GM20000 (cell line): ENCODE results near the gene USP36.

ENCODE experiments used
- DNase-seq: peaks from one replicate; pipeline ENCODE4 v3.0.0; 2012; ENCODE audit warnings: low spot score
- TF ChIP-seq, protein P1 (sequence below): IDR thresholded peaks from 2 replicates; pipeline ENCODE4 v1.5.1; 2012; ENCODE audit warnings: mild to moderate bottlenecking, control low read depth; ENCODE audit errors: extremely low read depth, missing control alignments

USP36 gene

GRCh38 chr17:78865682-78866390, 25.2 kb upstream of the USP36 start:
- peak; percentile 73 for DNase-seq
- TF ChIP-seq, protein P1, sequence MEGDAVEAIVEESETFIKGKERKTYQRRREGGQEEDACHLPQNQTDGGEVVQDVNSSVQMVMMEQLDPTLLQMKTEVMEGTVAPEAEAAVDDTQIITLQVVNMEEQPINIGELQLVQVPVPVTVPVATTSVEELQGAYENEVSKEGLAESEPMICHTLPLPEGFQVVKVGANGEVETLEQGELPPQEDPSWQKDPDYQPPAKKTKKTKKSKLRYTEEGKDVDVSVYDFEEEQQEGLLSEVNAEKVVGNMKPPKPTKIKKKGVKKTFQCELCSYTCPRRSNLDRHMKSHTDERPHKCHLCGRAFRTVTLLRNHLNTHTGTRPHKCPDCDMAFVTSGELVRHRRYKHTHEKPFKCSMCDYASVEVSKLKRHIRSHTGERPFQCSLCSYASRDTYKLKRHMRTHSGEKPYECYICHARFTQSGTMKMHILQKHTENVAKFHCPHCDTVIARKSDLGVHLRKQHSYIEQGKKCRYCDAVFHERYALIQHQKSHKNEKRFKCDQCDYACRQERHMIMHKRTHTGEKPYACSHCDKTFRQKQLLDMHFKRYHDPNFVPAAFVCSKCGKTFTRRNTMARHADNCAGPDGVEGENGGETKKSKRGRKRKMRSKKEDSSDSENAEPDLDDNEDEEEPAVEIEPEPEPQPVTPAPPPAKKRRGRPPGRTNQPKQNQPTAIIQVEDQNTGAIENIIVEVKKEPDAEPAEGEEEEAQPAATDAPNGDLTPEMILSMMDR = peak; percentile 97

DNA sequence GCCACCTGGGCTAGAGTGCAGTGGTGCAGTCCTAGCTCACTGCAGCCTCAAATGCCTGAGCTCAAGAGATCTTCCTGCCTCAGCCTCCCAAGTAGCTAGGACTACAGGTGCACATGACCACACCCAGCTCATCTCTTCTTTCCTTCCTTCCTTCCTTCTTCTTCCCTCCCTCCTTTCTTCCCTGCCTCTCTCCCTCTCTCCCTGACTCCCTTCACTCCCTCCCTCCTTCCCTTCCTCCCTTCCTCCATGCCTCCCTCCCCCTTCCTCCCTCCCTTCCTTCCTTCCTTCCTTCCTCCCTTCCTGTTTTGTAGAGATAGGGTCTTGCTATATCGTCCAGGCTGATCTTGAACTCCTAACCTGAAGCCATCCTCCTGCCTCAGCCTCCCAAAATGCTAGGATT, 23.5 kb upstream of the USP36 start:
- no peak for DNase-seq
- TF ChIP-seq, protein P1 = no peak

DNA sequence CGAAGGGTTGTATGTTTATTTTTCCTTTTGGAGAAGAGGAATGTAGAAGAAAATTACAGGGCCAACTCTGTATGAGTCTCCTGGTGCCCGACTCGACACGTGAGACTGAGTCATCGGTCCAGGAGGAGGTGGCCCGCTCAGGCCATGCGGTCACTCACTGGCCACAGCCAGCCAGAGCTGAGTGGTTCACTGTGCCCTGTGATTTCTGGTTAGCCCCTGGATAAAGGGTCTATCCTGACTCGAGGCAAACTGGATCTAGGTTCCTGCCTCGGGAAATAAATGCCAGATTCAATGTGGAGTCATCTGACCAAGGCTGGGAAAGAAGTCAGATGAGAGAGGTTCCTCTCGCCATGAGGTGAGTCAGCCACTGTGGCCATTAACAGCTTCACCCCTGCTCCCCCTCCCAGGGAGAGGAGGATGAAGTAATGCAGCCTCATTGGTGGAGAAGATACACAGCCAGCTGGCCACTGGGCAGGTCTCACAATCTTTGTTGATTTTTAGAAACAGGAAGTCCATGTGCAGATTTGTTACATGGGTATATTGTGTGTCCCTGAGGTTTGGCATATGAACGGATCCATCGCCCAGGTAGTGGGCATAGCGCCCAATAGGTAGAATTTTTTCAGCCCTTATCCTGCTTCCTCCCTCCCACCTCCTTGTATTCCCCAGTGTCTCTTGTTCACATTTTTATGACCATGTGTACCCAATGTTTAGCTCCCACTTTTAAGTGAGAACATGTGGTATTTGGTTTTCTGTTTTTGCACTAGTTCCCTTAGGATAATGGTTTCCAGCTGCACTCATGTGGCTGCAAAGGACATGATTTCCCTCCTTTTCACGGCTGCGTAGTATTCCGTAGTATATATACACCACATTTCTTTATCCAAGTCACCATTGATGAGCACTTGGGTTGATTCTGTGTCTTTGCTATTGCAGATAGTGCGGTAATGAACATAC, 21.7 kb upstream of the USP36 start:
- TF ChIP-seq, protein P1 = no peak
- no peak for DNase-seq

- no peak for DNase-seq
- TF ChIP-seq, protein P1 = no peak
Observed at GRCh38 chr17:78861229-78861628, 20.6 kb upstream of the USP36 start.

DNA sequence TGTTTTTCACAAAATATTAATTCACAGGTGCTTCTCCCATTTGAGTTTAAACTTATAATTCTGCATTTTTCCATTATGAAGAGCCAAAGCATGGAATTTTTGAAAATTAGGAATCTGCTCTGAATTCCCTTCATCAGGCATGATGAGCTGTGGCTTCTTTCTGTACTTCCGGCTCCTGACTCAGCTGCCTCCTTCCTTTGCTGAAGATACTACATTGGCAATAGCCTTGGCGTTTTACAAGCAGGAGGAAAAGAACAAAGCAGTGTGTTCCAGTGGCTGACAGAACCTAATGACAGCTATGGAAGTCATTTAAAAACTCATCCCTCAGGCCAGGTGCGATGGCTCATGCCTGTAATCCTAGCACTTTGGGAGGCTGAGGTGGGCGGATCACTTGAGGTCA, 18.4 kb upstream of the USP36 start:
- DNase-seq = no peak
- TF ChIP-seq, protein P1 = no peak

DNA sequence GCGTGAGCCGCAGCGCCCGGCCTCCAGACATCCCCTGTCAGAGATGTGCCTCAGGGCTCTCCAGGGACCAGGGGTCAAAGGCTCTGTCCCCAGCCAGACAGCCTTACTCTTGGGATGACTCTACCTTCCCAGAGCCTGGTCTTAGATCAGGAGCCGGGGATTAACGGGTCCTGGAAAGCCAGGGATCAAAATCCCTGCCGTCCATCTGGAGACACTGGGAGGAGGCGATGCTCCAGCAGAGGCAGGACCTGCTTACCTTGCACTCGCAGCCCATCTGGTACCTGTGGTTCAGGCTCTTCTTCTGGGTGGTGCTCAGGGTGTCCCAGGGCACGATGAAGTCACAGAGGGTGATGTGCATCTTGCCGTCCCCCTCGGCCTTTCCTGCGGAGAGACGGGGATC, 16.7 kb upstream of the USP36 start:
- TF ChIP-seq, protein P1 = no peak
- DNase-seq = no peak

DNA sequence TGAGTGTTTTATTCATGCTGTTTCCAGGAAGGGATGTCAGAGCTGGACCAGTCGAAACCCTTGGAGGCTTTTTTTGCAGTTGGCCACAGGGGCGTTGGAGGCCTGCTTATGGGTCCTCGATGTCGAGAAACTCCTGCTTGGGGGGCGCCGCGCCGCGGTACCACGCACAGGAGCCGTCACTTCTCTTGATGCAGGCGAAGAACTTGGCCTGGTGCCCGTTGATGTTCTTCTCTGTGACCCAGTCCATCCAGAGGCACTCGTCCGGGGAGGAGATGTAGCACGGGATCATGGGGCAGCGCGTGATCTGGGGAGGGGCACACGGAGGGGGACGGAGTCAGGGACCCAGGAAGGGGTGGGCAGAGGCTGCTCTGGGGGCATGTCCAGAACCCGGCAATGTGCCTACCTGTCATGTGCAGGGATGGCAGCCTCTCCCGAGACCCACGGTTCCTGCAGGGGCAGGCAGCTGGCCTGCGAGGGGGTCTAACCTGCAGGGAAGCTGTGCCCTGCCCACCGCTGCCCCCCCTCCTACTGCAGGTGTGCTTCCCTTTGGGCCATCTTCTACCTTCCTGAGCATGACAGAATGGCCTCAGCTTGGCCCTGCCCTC, 15.0 kb upstream of the USP36 start:
- TF ChIP-seq, protein P1 = no peak

More for the DNA sequence above, 15.0 kb upstream of the USP36 start:
- DNase-seq = no peak
